Renal pelvis (tissue), 4 donors: ENCODE results near the gene TBX3. TPM values are rescaled to one million over a fixed set of nuclear protein-coding genes. Genes with fewer than 3 reads are reported as not detected.

Experiments used
- DNase-seq: peaks from one replicate; pipeline ENCODE4 v3.0.0-alpha.2; 2013
- polyA plus RNA-seq, 3 donors: library from polyadenylated mRNA; unstranded; fragments of 120-200 nt; gene quantifications; one replicate each; pipeline ENCODE4 v1.2.1, GENCODE V29; 2013; ENCODE audit not compliant: insufficient read length in 3 of 3

The TBX3 gene
- polyA plus RNA-seq, 3 donors, result 74.4 to 86.6 (median 77.6) TPM

- DNase-seq, result no peak
Observed at GRCh38 chr12:114698566-114699163, 14.7 kb upstream of the TBX3 start.

GRCh38 chr12:114697741-114698565, 14.0 kb upstream of the TBX3 start:
- no peak for DNase-seq

GRCh38 chr12:114697243-114697716, 13.3 kb upstream of the TBX3 start:
- no peak for DNase-seq

GRCh38 chr12:114696443-114697242, 12.7 kb upstream of the TBX3 start:
- no peak for DNase-seq

- no peak for DNase-seq
Observed at GRCh38 chr12:114695305-114695592, 11.3 kb upstream of the TBX3 start.

GRCh38 chr12:114694436-114695304, 10.7 kb upstream of the TBX3 start:
- DNase-seq, result no peak

GRCh38 chr12:114693532-114693931, 9.6 kb upstream of the TBX3 start:
- DNase-seq, result no peak

- no peak for DNase-seq
Observed at GRCh38 chr12:114693059-114693531, 9.1 kb upstream of the TBX3 start.

GRCh38 chr12:114692186-114693058, 8.4 kb upstream of the TBX3 start:
- DNase-seq, result no peak

- DNase-seq, result no peak
Observed at GRCh38 chr12:114691763-114692185, 7.8 kb upstream of the TBX3 start.

GRCh38 chr12:114691196-114691595, 7.2 kb upstream of the TBX3 start:
- no peak for DNase-seq

GRCh38 chr12:114690267-114691135, 6.5 kb upstream of the TBX3 start:
- no peak for DNase-seq

- no peak for DNase-seq
Observed at GRCh38 chr12:114689075-114689994, 5.4 kb upstream of the TBX3 start.

- no peak for DNase-seq
Observed at GRCh38 chr12:114688256-114688845, 4.4 kb upstream of the TBX3 start.

- no peak for DNase-seq
Observed at GRCh38 chr12:114687802-114688201, 3.8 kb upstream of the TBX3 start.

GRCh38 chr12:114686773-114687500, 3.0 kb upstream of the TBX3 start:
- DNase-seq, result no peak

- DNase-seq, result no peak
Observed at GRCh38 chr12:114686426-114686772, 2.4 kb upstream of the TBX3 start.
